Measurements from ENCODE around the gene MPL. TPM values are rescaled to one million over a fixed set of nuclear protein-coding genes. Genes with fewer than 3 reads are reported as not detected.
A peak's percentile ranks its signal among the peaks of the same experiment; 100 is the strongest.

MPL gene
- total and polyA plus RNA-seq, 11 donors, result 0.11 to 0.98 (median 0.48) TPM; not detected in 1

GRCh38 chr1:43302201-43302600 lies 35.4 kb upstream of the MPL start:
- peak in 2 of 4 donors; percentile 40 to 41 for ATAC-seq
- no peaks in the 10 kb centered on the region for H3K27me3 ChIP-seq
- 30 to 50% (median 42%) methylated on average over 1 of the region's 1 CpG for WGBS, 4 donors
- intact Hi-C loops (cut with DNase I), result loop anchor here in 5 of 10 donors (2.0 to 5.0 kb wide), 6 partner anchors 40 to 65 kb away; partner anchors contain the start of gene ELOVL1 (in 1 of the 5)
- peak overlapping the region in 11 of 12 donors; percentile 37 to 93 (median 79) for H3K27ac ChIP-seq
- H3K36me3 ChIP-seq, result peaks cover 0 to 17% (median 3%) of the 10 kb centered on the region in 9 donors
- no peaks in the 10 kb centered on the region for H3K9me3 ChIP-seq
- H3K4me1 ChIP-seq, result peaks cover 0 to 50% (median 28%) of the 10 kb centered on the region in 12 donors
- peak overlapping the region; percentile 27 to 66 (median 52) for H3K4me3 ChIP-seq
- TF ChIP-seq POLR2A (IDR thresholded peaks at IDR 0.05), result no peak
- TF ChIP-seq, protein P1, sequence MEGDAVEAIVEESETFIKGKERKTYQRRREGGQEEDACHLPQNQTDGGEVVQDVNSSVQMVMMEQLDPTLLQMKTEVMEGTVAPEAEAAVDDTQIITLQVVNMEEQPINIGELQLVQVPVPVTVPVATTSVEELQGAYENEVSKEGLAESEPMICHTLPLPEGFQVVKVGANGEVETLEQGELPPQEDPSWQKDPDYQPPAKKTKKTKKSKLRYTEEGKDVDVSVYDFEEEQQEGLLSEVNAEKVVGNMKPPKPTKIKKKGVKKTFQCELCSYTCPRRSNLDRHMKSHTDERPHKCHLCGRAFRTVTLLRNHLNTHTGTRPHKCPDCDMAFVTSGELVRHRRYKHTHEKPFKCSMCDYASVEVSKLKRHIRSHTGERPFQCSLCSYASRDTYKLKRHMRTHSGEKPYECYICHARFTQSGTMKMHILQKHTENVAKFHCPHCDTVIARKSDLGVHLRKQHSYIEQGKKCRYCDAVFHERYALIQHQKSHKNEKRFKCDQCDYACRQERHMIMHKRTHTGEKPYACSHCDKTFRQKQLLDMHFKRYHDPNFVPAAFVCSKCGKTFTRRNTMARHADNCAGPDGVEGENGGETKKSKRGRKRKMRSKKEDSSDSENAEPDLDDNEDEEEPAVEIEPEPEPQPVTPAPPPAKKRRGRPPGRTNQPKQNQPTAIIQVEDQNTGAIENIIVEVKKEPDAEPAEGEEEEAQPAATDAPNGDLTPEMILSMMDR (IDR thresholded peaks at IDR 0.05), result no peak
- DNase-seq, result peak in 1 of 5 donors; percentile 8

GRCh38 chr1:43302721-43303470 lies 34.7 kb upstream of the MPL start:
- Histone ChIP-seq H3K4me1 (peaks cover 0 to 53% (median 28%) of the 10 kb centered on the region in 12 donors), H3K4me3 (peak overlapping the region; percentile 1 to 66 (median 52)), H3K36me3 (peaks cover 0 to 24% (median 7%) of the 10 kb centered on the region in 9 donors), H3K27ac (peak overlapping the region in 9 of 12 donors; percentile 27 to 93 (median 79)), H3K9me3 (no peaks in the 10 kb centered on the region), H3K27me3 (no peaks in the 10 kb centered on the region)
- DNase-seq (peak in 1 of 5 donors; percentile 25), ATAC-seq (no peak)
- WGBS, 4 donors, result 57 to 72% (median 66%) methylated on average over 7 of the region's 7 CpGs
- intact Hi-C loops (cut with DNase I), result loop anchor here in 5 of 10 donors (2.0 to 5.0 kb wide), 6 partner anchors 39 to 66 kb away; partner anchors contain the start of gene ELOVL1 (in 1 of the 5)
- TF ChIP-seq POLR2A (IDR thresholded peaks at IDR 0.05), result no peak
- TF ChIP-seq, protein P1 (IDR thresholded peaks at IDR 0.05), result no peak

- ATAC-seq, result peak in 3 of 4 donors; percentile 13 to 60 (median 31)
- DNase-seq, result peak in 1 of 5 donors; percentile 31
- H3K4me1 ChIP-seq, result peaks cover 0 to 53% (median 25%) of the 10 kb centered on the region in 12 donors
Observed at GRCh38 chr1:43303471-43304313, 33.9 kb upstream of the MPL start.

More at GRCh38 chr1:43303471-43304313, 33.9 kb upstream of the MPL start:
- H3K27ac ChIP-seq, result peak overlapping the region in 10 of 12 donors; percentile 27 to 93 (median 78)
- 40 to 59% (median 54%) methylated on average over 8 of the region's 8 CpGs for WGBS, 4 donors
- H3K36me3 ChIP-seq, result peaks cover 0 to 32% (median 7%) of the 10 kb centered on the region in 9 donors
- no peaks in the 10 kb centered on the region for H3K27me3 ChIP-seq
- no peaks in the 10 kb centered on the region for H3K9me3 ChIP-seq
- TF ChIP-seq POLR2A (IDR thresholded peaks at IDR 0.05), result no peak
- TF ChIP-seq, protein P1 (IDR thresholded peaks at IDR 0.05), result no peak
- intact Hi-C loops (cut with DNase I), result loop anchor here in 5 of 10 donors (2.0 to 5.0 kb wide), 7 partner anchors 39 to 66 kb away; partner anchors contain the start of gene ELOVL1 (in 1 of the 5)
- H3K4me3 ChIP-seq, result peak overlapping the region in 11 of 12 donors; percentile 27 to 66 (median 52)
